WTC11 (cell line): ENCODE data around the gene PPP1R16B. TPM values are rescaled to one million over a fixed set of nuclear protein-coding genes. Genes with fewer than 3 reads are reported as not detected.

Experiments
- ATAC-seq: fragments of 200-7000 bp; cut with Tn5 transposase; 2 replicates; pipeline ENCODE4 v1.10.0; 2021; ENCODE audit warnings: mild to moderate bottlenecking, moderate library complexity
- CTCF ChIA-PET: fragments of 300-600 bp; sonication (Branson Sonifier 250); formaldehyde crosslinking; loops from one replicate; lab custom pipeline; 2021; ENCODE audit warnings: antibody characterized with exemption; lab: Charles Lee
- POLR2A ChIA-PET: fragments of 350-600 bp; sonication (Branson Sonifier 250); formaldehyde crosslinking; loops from one replicate; lab custom pipeline; 2021; ENCODE audit warnings: antibody characterized with exemption; lab: Charles Lee
- DNase-seq: peaks from one replicate; pipeline ENCODE4 v3.0.0; 2021; ENCODE audit warnings: low spot score
- H3K27ac Mint-ChIP-seq: 2 replicates; pipeline ENCODE4 v1.8.0; 2021; ENCODE audit warnings: mixed read lengths
- H3K27me3 Mint-ChIP-seq: 2 replicates; pipeline ENCODE4 v1.8.0; 2021; ENCODE audit warnings: low read depth, mild to moderate bottlenecking, moderate library complexity, mixed read lengths
- H3K36me3 Mint-ChIP-seq: 2 replicates; pipeline ENCODE4 v1.8.0; 2021; ENCODE audit warnings: mixed read lengths
- H3K4me1 Mint-ChIP-seq: 2 replicates; pipeline ENCODE4 v1.8.0; 2022; ENCODE audit warnings: mixed read lengths
- H3K4me3 Mint-ChIP-seq: 2 replicates; pipeline ENCODE4 v1.8.0; 2021; ENCODE audit warnings: mild to moderate bottlenecking, moderate library complexity, mixed read lengths
- H3K9me3 Mint-ChIP-seq: 2 replicates; pipeline ENCODE4 v1.8.0; 2021; ENCODE audit warnings: mixed read lengths
- CREB1 ChIP-seq: sonication (generic); formaldehyde crosslinking; IDR thresholded peaks from 2 replicates; pipeline ENCODE4 v1.8.0; 2023; ENCODE audit warnings: mild to moderate bottlenecking, missing genetic modification reagents
- ETV6 ChIP-seq: sonication (generic); formaldehyde crosslinking; IDR thresholded peaks from 2 replicates; pipeline ENCODE4 v1.8.1; 2022; ENCODE audit warnings: mild to moderate bottlenecking, missing genetic modification reagents
- FOXJ3 ChIP-seq: sonication (generic); formaldehyde crosslinking; IDR thresholded peaks from 2 replicates; pipeline ENCODE4 v1.9.0; 2021; ENCODE audit warnings: missing genetic modification reagents, mild to moderate bottlenecking, borderline replicate concordance
- HMGA2 ChIP-seq: fragments of 250-450 bp; sonication (Bioruptor Pico); IDR thresholded peaks from 2 replicates; pipeline ENCODE4 v1.4.0; 2021; ENCODE audit warnings: mild to moderate bottlenecking, moderate library complexity
- IRF2 ChIP-seq: sonication (generic); formaldehyde crosslinking; IDR thresholded peaks from 2 replicates; pipeline ENCODE4 v1.8.0; 2022; ENCODE audit warnings: low read depth, missing genetic modification reagents, borderline replicate concordance
- NFATC4 ChIP-seq: fragments of 250-450 bp; sonication (Bioruptor Pico); IDR thresholded peaks from 2 replicates; pipeline ENCODE4 v1.9.0; 2021; ENCODE audit warnings: mild to moderate bottlenecking
- TCF7 ChIP-seq: sonication (generic); formaldehyde crosslinking; IDR thresholded peaks from 2 replicates; pipeline ENCODE4 v1.8.0; 2022; ENCODE audit warnings: mild to moderate bottlenecking, low read depth, missing genetic modification reagents, moderate library complexity
- ZBTB21 ChIP-seq: sonication (generic); formaldehyde crosslinking; IDR thresholded peaks from 2 replicates; pipeline ENCODE4 v1.8.1; 2023; ENCODE audit warnings: mild to moderate bottlenecking, missing genetic modification reagents, borderline replicate concordance
- ZNF232 ChIP-seq: sonication (generic); formaldehyde crosslinking; IDR thresholded peaks from 2 replicates; pipeline ENCODE4 v1.8.0; 2022; ENCODE audit warnings: mild to moderate bottlenecking, missing genetic modification reagents
- ZNF416 ChIP-seq: fragments of 250-450 bp; sonication (Bioruptor Pico); IDR thresholded peaks from 2 replicates; pipeline ENCODE4 v1.9.0; 2021; ENCODE audit warnings: mild to moderate bottlenecking, inconsistent platforms
- total RNA-seq: library from RNA; stranded (reverse); gene quantifications from 3 replicates; pipeline ENCODE4 v1.2.3, GENCODE V29; 2021
- TF ChIP-seq, protein P1 (sequence below): sonication (generic); formaldehyde crosslinking; IDR thresholded peaks from 2 replicates; pipeline ENCODE4 v1.8.1; 2023; ENCODE audit warnings: mild to moderate bottlenecking, missing genetic modification reagents, borderline replicate concordance
- TF ChIP-seq, protein P2 (sequence below): sonication (generic); formaldehyde crosslinking; IDR thresholded peaks from 2 replicates; pipeline ENCODE4 v1.8.0; 2022; ENCODE audit warnings: mild to moderate bottlenecking, missing genetic modification reagents
- TF ChIP-seq, protein P3 (sequence below): sonication (generic); formaldehyde crosslinking; IDR thresholded peaks from 2 replicates; pipeline ENCODE4 v1.8.1; 2023; ENCODE audit warnings: mild to moderate bottlenecking, missing genetic modification reagents
- TF ChIP-seq, protein P4 (sequence below): sonication (generic); formaldehyde crosslinking; IDR thresholded peaks from 2 replicates; pipeline ENCODE4 v1.8.1; 2023; ENCODE audit warnings: mild to moderate bottlenecking, missing genetic modification reagents, moderate library complexity
- TF ChIP-seq, protein P5 (sequence below): sonication (generic); formaldehyde crosslinking; IDR thresholded peaks from 2 replicates; pipeline ENCODE4 v1.8.0; 2022; ENCODE audit warnings: mild to moderate bottlenecking, missing genetic modification reagents
- TF ChIP-seq, protein P6 (sequence below): sonication (generic); formaldehyde crosslinking; IDR thresholded peaks from 2 replicates; pipeline ENCODE4 v1.8.1; 2023; ENCODE audit warnings: mild to moderate bottlenecking, moderate library complexity, missing genetic modification reagents
- TF ChIP-seq, protein P7 (sequence below): sonication (generic); formaldehyde crosslinking; IDR thresholded peaks from 2 replicates; pipeline ENCODE4 v1.8.1; 2022; ENCODE audit warnings: missing genetic modification reagents, borderline replicate concordance
- TF ChIP-seq, protein P8 (sequence below): sonication (generic); formaldehyde crosslinking; IDR thresholded peaks from 2 replicates; pipeline ENCODE4 v1.8.0; 2022; ENCODE audit warnings: missing genetic modification reagents

Gene PPP1R16B
- total RNA-seq, 1 experiment from 2014 or later, result 12.0 TPM

DNA sequence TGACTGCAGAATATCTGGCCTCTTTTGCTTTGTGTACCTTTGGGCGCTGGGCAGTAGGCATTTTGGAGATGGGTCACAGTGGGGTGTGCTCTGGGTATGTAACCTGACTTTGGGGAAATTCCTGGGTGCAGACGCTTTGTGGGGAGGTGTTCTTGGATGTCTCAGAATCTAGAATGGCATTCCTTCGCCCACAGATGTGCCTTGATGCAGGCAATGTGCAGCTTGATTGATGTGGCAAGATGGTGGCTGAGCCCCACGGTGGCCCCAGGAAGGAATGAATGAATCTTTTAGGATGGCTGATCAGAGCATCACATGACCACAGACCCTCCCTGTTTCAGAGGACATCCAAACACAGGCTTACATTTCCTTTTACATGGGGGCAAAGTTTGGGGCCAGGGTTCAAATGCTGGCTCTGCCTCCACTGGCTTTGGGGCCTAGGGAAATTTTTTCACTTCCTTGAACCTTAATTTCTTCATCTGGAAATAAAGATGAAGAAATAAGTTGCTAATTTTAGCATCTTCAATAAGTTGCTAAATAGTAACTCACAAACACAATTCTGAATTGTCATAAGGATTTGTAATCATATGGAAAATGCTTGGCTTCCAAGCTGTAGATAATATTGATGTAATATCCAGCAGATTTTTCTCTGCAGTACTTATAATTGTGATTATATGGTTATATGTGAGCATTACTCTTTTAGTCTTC lies 5.6 kb downstream of the PPP1R16B start (continued):
- TF ChIP-seq, protein P1, sequence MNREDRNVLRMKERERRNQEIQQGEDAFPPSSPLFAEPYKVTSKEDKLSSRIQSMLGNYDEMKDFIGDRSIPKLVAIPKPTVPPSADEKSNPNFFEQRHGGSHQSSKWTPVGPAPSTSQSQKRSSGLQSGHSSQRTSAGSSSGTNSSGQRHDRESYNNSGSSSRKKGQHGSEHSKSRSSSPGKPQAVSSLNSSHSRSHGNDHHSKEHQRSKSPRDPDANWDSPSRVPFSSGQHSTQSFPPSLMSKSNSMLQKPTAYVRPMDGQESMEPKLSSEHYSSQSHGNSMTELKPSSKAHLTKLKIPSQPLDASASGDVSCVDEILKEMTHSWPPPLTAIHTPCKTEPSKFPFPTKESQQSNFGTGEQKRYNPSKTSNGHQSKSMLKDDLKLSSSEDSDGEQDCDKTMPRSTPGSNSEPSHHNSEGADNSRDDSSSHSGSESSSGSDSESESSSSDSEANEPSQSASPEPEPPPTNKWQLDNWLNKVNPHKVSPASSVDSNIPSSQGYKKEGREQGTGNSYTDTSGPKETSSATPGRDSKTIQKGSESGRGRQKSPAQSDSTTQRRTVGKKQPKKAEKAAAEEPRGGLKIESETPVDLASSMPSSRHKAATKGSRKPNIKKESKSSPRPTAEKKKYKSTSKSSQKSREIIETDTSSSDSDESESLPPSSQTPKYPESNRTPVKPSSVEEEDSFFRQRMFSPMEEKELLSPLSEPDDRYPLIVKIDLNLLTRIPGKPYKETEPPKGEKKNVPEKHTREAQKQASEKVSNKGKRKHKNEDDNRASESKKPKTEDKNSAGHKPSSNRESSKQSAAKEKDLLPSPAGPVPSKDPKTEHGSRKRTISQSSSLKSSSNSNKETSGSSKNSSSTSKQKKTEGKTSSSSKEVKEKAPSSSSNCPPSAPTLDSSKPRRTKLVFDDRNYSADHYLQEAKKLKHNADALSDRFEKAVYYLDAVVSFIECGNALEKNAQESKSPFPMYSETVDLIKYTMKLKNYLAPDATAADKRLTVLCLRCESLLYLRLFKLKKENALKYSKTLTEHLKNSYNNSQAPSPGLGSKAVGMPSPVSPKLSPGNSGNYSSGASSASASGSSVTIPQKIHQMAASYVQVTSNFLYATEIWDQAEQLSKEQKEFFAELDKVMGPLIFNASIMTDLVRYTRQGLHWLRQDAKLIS, result no peak
- no peak for TF ChIP-seq ZBTB21 (CRISPR knock-in tag)
- TF ChIP-seq, protein P2, sequence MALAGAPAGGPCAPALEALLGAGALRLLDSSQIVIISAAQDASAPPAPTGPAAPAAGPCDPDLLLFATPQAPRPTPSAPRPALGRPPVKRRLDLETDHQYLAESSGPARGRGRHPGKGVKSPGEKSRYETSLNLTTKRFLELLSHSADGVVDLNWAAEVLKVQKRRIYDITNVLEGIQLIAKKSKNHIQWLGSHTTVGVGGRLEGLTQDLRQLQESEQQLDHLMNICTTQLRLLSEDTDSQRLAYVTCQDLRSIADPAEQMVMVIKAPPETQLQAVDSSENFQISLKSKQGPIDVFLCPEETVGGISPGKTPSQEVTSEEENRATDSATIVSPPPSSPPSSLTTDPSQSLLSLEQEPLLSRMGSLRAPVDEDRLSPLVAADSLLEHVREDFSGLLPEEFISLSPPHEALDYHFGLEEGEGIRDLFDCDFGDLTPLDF (CRISPR knock-in tag), result no peak
- no peak for TF ChIP-seq HMGA2
- TF ChIP-seq, protein P3, sequence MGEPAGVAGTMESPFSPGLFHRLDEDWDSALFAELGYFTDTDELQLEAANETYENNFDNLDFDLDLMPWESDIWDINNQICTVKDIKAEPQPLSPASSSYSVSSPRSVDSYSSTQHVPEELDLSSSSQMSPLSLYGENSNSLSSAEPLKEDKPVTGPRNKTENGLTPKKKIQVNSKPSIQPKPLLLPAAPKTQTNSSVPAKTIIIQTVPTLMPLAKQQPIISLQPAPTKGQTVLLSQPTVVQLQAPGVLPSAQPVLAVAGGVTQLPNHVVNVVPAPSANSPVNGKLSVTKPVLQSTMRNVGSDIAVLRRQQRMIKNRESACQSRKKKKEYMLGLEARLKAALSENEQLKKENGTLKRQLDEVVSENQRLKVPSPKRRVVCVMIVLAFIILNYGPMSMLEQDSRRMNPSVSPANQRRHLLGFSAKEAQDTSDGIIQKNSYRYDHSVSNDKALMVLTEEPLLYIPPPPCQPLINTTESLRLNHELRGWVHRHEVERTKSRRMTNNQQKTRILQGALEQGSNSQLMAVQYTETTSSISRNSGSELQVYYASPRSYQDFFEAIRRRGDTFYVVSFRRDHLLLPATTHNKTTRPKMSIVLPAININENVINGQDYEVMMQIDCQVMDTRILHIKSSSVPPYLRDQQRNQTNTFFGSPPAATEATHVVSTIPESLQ (CRISPR knock-in tag), result no peak
- TF ChIP-seq ETV6 (CRISPR knock-in tag), result no peak
- TF ChIP-seq IRF2 (CRISPR knock-in tag), result no peak
- TF ChIP-seq, protein P4, sequence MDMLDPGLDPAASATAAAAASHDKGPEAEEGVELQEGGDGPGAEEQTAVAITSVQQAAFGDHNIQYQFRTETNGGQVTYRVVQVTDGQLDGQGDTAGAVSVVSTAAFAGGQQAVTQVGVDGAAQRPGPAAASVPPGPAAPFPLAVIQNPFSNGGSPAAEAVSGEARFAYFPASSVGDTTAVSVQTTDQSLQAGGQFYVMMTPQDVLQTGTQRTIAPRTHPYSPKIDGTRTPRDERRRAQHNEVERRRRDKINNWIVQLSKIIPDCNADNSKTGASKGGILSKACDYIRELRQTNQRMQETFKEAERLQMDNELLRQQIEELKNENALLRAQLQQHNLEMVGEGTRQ (CRISPR knock-in tag), result no peak
- TF ChIP-seq, all 79 proteins: peak for 0

DNA sequence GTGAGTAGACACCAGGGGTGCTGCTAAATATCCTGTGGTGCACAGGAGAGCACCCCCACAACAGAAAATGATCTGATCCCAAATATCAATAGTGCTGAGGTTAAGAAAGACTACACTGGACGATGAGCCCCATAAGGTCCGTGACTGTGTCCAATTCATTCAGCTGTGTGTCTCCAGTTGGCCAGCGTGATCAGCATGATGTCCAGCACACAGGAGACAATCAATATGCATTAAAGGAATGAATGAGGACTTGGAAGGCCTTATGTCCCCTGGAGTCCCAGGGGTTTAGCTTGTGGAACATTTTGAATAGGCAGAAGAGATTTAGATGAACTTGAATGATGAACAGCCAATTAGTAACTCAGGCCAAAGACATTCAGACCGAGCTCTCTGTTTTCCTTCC lies 6.3 kb downstream of the PPP1R16B start:
- Mint-ChIP-seq H3K27ac (no peak overlapping the region), H3K36me3 (no peaks in the 10 kb centered on the region), H3K4me3 (no peak overlapping the region), H3K9me3 (no peaks in the 10 kb centered on the region), H3K27me3 (peaks cover 21% of the 10 kb centered on the region), H3K4me1 (peaks cover 41% of the 10 kb centered on the region)
- ChIA-PET CTCF (no interaction called here), POLR2A (no interaction called here)
- DNase-seq (no peak), ATAC-seq (no peak)
- no peak for TF ChIP-seq ZNF416 (CRISPR knock-in tag)
- TF ChIP-seq NFATC4 (CRISPR knock-in tag), result no peak
- TF ChIP-seq, protein P5, sequence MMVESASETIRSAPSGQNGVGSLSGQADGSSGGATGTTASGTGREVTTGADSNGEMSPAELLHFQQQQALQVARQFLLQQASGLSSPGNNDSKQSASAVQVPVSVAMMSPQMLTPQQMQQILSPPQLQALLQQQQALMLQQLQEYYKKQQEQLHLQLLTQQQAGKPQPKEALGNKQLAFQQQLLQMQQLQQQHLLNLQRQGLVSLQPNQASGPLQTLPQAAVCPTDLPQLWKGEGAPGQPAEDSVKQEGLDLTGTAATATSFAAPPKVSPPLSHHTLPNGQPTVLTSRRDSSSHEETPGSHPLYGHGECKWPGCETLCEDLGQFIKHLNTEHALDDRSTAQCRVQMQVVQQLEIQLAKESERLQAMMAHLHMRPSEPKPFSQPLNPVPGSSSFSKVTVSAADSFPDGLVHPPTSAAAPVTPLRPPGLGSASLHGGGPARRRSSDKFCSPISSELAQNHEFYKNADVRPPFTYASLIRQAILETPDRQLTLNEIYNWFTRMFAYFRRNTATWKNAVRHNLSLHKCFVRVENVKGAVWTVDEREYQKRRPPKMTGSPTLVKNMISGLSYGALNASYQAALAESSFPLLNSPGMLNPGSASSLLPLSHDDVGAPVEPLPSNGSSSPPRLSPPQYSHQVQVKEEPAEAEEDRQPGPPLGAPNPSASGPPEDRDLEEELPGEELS (CRISPR knock-in tag), result no peak
- no peak for TF ChIP-seq ZNF232
- TF ChIP-seq, protein P6, sequence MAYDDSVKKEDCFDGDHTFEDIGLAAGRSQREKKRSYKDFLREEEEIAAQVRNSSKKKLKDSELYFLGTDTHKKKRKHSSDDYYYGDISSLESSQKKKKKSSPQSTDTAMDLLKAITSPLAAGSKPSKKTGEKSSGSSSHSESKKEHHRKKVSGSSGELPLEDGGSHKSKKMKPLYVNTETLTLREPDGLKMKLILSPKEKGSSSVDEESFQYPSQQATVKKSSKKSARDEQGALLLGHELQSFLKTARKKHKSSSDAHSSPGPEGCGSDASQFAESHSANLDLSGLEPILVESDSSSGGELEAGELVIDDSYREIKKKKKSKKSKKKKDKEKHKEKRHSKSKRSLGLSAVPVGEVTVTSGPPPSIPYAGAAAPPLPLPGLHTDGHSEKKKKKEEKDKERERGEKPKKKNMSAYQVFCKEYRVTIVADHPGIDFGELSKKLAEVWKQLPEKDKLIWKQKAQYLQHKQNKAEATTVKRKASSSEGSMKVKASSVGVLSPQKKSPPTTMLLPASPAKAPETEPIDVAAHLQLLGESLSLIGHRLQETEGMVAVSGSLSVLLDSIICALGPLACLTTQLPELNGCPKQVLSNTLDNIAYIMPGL (CRISPR knock-in tag), result no peak
- TF ChIP-seq TCF7 (CRISPR knock-in tag), result no peak
- no peak for TF ChIP-seq CREB1
- TF ChIP-seq, protein P7, sequence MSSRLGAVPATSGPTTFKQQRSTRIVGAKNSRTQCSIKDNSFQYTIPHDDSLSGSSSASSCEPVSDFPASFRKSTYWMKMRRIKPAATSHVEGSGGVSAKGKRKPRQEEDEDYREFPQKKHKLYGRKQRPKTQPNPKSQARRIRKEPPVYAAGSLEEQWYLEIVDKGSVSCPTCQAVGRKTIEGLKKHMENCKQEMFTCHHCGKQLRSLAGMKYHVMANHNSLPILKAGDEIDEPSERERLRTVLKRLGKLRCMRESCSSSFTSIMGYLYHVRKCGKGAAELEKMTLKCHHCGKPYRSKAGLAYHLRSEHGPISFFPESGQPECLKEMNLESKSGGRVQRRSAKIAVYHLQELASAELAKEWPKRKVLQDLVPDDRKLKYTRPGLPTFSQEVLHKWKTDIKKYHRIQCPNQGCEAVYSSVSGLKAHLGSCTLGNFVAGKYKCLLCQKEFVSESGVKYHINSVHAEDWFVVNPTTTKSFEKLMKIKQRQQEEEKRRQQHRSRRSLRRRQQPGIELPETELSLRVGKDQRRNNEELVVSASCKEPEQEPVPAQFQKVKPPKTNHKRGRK, result no peak
- TF ChIP-seq, protein P8, sequence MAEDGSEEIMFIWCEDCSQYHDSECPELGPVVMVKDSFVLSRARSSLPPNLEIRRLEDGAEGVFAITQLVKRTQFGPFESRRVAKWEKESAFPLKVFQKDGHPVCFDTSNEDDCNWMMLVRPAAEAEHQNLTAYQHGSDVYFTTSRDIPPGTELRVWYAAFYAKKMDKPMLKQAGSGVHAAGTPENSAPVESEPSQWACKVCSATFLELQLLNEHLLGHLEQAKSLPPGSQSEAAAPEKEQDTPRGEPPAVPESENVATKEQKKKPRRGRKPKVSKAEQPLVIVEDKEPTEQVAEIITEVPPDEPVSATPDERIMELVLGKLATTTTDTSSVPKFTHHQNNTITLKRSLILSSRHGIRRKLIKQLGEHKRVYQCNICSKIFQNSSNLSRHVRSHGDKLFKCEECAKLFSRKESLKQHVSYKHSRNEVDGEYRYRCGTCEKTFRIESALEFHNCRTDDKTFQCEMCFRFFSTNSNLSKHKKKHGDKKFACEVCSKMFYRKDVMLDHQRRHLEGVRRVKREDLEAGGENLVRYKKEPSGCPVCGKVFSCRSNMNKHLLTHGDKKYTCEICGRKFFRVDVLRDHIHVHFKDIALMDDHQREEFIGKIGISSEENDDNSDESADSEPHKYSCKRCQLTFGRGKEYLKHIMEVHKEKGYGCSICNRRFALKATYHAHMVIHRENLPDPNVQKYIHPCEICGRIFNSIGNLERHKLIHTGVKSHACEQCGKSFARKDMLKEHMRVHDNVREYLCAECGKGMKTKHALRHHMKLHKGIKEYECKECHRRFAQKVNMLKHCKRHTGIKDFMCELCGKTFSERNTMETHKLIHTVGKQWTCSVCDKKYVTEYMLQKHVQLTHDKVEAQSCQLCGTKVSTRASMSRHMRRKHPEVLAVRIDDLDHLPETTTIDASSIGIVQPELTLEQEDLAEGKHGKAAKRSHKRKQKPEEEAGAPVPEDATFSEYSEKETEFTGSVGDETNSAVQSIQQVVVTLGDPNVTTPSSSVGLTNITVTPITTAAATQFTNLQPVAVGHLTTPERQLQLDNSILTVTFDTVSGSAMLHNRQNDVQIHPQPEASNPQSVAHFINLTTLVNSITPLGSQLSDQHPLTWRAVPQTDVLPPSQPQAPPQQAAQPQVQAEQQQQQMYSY (CRISPR knock-in tag), result no peak
- TF ChIP-seq FOXJ3 (CRISPR knock-in tag), result no peak
